B cell (primary cell): ENCODE measurements around the gene NFE2.

Source experiments
- CTCF ChIP-seq: fragments of 200-600 bp; IDR thresholded peaks from one replicate; pipeline ENCODE4 v1.8.0; 2022; ENCODE audit warnings: antibody characterized with exemption, mild to moderate bottlenecking
- EZH2 ChIP-seq: IDR thresholded peaks from 2 replicates; pipeline ENCODE4 v1.6.1; 2012; ENCODE audit warnings: borderline replicate concordance, low read depth, mild to moderate bottlenecking, moderate library complexity, low read length; ENCODE audit not compliant: insufficient read depth, poor library complexity, severe bottlenecking

GRCh38 chr12:54321363-54321762 lies 20.5 kb upstream of the NFE2 start:
- TF ChIP-seq CTCF (no peak), EZH2 (no peak)
